ENCODE data around the gene AVEN. TPM values are rescaled to one million over a fixed set of nuclear protein-coding genes. Genes with fewer than 3 reads are reported as not detected.
"Not testable (repeated sequence)": the region's sequence is repeated elsewhere in the genome, so short reads cannot be mapped to it uniquely, and the experiment has no call there.

Gene AVEN
- total RNA-seq, 1 donor from 2014 or later: 29.5 TPM

- DNase-seq (ENCODE audit: low read depth): no peak
- no peak for TF ChIP-seq CTCF (conservative IDR thresholded peaks at IDR 0.05; ENCODE audit: low read depth, low read length)
- no peak overlapping the region for H3K4me3 ChIP-seq (ENCODE audit: low read depth, low read length)
Measured at GRCh38 chr15:34054081-34054707, 15.2 kb upstream of the AVEN start.

GRCh38 chr15:34050385-34050784 is 11.4 kb upstream of the AVEN start:
- H3K4me3 ChIP-seq (ENCODE audit: low read depth, low read length): not testable (repeated sequence)

GRCh38 chr15:34049112-34049511 is 10.1 kb upstream of the AVEN start:
- TF ChIP-seq CTCF (conservative IDR thresholded peaks at IDR 0.05; ENCODE audit: low read depth, low read length): no peak
- H3K4me3 ChIP-seq (ENCODE audit: low read depth, low read length): no peak overlapping the region
- DNase-seq (ENCODE audit: low read depth): peak; percentile 79

More at GRCh38 chr15:34050385-34050784, 11.4 kb upstream of the AVEN start:
- not testable (repeated sequence) for DNase-seq (ENCODE audit: low read depth)

GRCh38 chr15:34047893-34048775 is 9.1 kb upstream of the AVEN start:
- no peak for TF ChIP-seq CTCF (conservative IDR thresholded peaks at IDR 0.05; ENCODE audit: low read depth, low read length)
- no peak for DNase-seq (ENCODE audit: low read depth)
- no peak overlapping the region for H3K4me3 ChIP-seq (ENCODE audit: low read depth, low read length)

GRCh38 chr15:34046471-34047145 is 7.6 kb upstream of the AVEN start:
- DNase-seq (ENCODE audit: low read depth): no peak
- TF ChIP-seq CTCF (conservative IDR thresholded peaks at IDR 0.05; ENCODE audit: low read depth, low read length): no peak
- H3K4me3 ChIP-seq (ENCODE audit: low read depth, low read length): no peak overlapping the region

GRCh38 chr15:34043813-34044212 is 4.8 kb upstream of the AVEN start:
- no peak overlapping the region for H3K4me3 ChIP-seq (ENCODE audit: low read depth, low read length)
- DNase-seq (ENCODE audit: low read depth): no peak
- no peak for TF ChIP-seq CTCF (conservative IDR thresholded peaks at IDR 0.05; ENCODE audit: low read depth, low read length)

- H3K4me3 ChIP-seq (ENCODE audit: low read depth, low read length): no peak overlapping the region
- TF ChIP-seq CTCF (conservative IDR thresholded peaks at IDR 0.05; ENCODE audit: low read depth, low read length): no peak
- DNase-seq (ENCODE audit: low read depth): no peak
Measured at GRCh38 chr15:34043391-34043790, 4.4 kb upstream of the AVEN start.

Measured in epithelial cell of proximal tubule (primary cell).